Retinal pigment epithelial cell (primary cell): ENCODE measurements around the gene TFEC.
A peak's percentile ranks its signal among the peaks of the same experiment; 100 is the strongest.

Source experiments
- DNase-seq: peaks from one replicate; pipeline ENCODE4 v3.0.0-alpha.2; 2010; ENCODE audit warnings: low read depth
- H3K4me3 ChIP-seq: 2 replicates; pipeline ENCODE4 v1.5.1; 2011; ENCODE audit warnings: mild to moderate bottlenecking, low read length, control low read depth, moderate library complexity
- TF ChIP-seq, protein P1 (sequence below): conservative IDR thresholded peaks from 2 replicates; pipeline ENCODE4 v1.5.1; 2011; ENCODE audit warnings: low read depth, low read length, control low read depth, inconsistent platforms

The TFEC gene

DNA sequence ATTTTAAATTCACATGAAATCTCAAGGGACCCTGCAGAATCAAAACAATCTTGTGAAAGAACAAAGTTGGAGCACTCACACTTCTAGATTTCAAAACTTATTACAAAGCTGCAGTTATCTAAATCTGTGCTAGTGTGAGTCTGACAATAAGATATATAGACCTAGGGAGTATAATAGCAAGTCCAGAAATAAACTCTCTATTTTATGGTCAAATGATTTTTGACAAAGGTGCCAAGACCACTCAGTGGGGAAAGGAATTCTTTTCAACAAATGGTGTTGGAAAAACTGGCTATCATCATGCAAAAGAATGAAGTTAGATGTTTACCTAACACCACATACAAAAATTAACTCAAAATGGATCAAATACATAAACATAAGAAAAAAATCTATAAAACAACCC lies 68.2 kb downstream of the TFEC start:
- TF ChIP-seq, protein P1, sequence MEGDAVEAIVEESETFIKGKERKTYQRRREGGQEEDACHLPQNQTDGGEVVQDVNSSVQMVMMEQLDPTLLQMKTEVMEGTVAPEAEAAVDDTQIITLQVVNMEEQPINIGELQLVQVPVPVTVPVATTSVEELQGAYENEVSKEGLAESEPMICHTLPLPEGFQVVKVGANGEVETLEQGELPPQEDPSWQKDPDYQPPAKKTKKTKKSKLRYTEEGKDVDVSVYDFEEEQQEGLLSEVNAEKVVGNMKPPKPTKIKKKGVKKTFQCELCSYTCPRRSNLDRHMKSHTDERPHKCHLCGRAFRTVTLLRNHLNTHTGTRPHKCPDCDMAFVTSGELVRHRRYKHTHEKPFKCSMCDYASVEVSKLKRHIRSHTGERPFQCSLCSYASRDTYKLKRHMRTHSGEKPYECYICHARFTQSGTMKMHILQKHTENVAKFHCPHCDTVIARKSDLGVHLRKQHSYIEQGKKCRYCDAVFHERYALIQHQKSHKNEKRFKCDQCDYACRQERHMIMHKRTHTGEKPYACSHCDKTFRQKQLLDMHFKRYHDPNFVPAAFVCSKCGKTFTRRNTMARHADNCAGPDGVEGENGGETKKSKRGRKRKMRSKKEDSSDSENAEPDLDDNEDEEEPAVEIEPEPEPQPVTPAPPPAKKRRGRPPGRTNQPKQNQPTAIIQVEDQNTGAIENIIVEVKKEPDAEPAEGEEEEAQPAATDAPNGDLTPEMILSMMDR: no peak
- no peak for DNase-seq
- no peak overlapping the region for H3K4me3 ChIP-seq

DNA sequence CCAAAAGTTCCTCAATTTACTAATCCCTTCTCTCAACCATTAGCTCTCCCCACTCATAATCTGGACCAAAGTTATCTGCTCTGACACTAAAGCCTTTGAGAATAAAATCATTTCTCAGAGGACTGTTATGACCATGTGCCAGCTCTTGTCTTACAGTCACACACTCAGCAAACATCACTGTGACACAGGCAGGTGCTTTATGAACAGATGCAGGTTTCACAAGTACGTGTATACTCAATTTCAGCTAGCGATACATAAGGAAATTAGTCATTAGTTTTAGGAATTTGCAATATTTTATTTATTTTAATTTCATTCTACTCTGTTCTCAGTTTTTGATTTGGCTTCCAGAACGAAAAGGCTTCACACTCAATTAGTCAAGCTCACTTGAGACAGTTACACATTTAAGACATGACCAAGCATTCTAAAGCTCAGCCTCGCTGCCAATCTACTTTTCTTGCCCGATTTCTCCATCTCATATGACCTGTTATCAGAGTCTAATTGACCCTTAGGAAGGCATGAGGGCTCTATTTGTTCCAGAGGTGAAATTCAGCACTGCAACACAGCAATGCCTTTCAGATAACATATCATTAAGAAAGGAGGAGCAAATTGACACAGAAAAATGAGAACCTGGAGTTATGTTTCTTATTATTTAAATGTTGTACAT lies 76.8 kb downstream of the TFEC start:
- TF ChIP-seq, protein P1: no peak
- H3K4me3 ChIP-seq: no peak overlapping the region
- peak; percentile 39 for DNase-seq

DNA sequence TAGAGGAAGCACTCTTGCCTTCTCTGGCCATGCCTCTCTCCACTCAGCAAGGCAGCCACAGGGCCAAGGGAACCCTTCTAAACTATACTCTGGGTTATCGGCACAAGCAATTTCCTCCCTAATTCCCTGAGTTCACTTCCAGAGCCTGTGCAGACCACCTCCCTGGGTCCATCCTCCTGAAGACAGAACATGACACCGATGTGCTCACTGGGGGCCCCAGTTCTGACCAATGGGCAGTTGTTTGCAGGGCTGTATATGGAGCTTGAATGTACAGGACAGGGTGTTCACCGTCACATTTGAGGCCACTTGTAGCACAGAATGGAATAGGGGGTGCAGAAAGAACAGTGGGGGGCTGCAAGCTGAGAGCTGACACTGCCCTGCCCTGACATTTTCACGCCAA lies 77.7 kb downstream of the TFEC start:
- TF ChIP-seq, protein P1: no peak
- no peak overlapping the region for H3K4me3 ChIP-seq
- DNase-seq: no peak

DNA sequence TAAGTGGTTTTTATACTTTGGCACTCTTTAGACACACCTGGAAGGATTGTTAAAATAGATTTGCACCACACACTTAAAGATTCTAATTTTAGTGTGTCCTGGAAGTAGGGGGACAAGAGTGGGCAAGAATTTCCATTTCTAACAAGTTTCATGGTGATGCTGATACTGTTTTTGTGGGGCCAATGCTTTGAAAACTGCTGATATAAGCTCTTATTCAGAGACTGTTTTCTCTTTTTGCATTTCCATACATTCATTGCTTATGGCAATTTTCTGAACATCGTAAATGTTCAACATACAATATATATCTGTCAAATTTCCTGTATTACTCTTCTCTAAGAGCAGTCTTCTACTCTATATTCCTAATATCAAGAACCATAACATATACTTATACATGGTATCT lies 79.0 kb downstream of the TFEC start:
- DNase-seq: no peak
- TF ChIP-seq, protein P1: no peak
- no peak overlapping the region for H3K4me3 ChIP-seq

DNA sequence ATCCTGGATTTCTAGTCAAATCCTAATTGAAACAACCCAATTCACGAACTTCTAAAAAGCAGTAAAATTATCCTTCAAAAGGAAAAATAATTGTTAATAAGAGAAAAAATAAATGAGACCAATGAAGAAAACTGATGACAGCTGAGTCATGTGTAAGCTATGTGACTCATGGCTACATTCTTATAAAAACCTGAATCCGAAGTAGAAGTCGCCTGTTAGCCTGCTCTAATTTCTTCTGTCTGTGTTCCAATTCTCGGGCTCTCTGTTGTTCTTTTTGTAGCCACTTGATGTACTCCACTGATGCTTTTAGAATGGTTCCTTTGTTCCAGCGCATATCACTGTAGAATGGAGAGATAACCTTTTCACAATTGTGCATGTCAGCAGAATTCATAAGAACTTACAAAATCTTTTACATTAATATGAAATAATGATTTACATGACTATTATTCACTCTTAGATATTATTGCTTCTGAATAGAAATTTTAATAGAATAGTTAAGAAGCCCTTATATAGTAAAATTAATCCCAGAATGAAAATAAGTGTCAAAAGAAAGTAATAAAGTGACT lies 88.8 kb downstream of the TFEC start:
- TF ChIP-seq, protein P1: no peak
- H3K4me3 ChIP-seq: no peak overlapping the region
- DNase-seq: peak; percentile 71

DNA sequence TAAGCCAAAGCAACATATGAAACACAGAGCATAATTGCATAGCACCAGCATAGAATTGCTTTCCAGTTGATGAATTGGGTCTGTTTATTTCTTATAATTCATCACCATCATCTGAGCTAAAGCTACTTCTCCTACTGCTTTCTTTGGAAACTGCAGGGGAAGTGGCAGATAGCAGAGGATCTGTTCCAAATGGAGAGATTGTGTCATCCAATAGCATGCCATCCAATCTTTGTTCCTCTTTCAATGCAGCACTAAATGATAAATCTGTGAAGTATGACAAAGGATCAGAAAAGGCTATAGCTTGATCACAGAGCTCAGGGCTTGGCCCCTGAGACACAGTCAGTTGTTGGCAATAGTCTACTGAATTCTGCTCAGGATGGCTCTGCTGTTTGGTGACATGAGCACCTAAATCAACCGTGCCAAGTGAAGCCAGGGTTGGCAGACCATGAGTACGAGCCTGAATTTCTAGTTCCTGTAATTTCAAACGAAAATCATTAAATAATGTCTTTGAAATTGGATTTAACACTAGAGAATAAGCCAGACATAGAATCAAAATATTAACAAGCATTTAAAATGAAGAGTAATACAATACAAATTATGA lies 90.0 kb downstream of the TFEC start:
- no peak for DNase-seq
- no peak overlapping the region for H3K4me3 ChIP-seq
- TF ChIP-seq, protein P1: no peak

DNA sequence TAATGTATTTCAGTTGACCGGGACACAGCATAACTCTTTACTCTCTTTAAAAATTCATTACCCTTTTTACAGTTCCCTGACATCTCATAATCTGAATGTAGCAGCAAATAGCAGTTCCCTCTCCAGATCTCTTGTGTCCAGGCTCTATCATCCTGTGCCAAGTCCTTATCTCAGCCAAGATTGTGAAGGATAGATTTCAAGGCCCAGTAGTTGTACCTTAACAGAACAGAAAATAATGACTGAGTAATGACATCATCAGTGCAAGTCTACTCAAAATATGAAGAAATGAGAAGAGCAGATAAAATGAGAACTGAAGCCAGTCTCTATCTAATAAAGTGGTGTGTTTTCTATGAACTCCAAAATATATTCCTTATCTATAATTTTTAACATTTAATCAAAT lies 92.6 kb downstream of the TFEC start:
- TF ChIP-seq, protein P1: no peak
- H3K4me3 ChIP-seq: no peak overlapping the region
- no peak for DNase-seq
